SU-DHL-6 (cell line): Measurements from ENCODE around the gene GAL3ST1.

Experiments
- H2AFZ ChIP-seq: fragments of 200-600 bp; sonication (generic); 2 replicates; pipeline ENCODE4 v1.6.1; 2014; ENCODE audit warnings: low read depth, mild to moderate bottlenecking, moderate library complexity, mixed read lengths, antibody characterized with exemption, low read length; ENCODE audit not compliant: severe bottlenecking
- H3F3A ChIP-seq: fragments of 200-600 bp; shearing (Covaris generic); 2 replicates; pipeline ENCODE4 v1.6.0; 2016; ENCODE audit warnings: antibody characterized with exemption, mild to moderate bottlenecking; ENCODE audit not compliant: insufficient read depth
- H3K27ac ChIP-seq: fragments of 200-600 bp; sonication (generic); 2 replicates; pipeline ENCODE4 v1.5.1; 2016; ENCODE audit warnings: low read depth, mild to moderate bottlenecking, low read length, moderate library complexity, mixed read lengths
- H3K27me3 ChIP-seq: fragments of 200-600 bp; sonication (generic), shearing (Covaris generic); 2 replicates; pipeline ENCODE4 v1.6.0; 2014; ENCODE audit warnings: mild to moderate bottlenecking, low read length
- H3K36me3 ChIP-seq: fragments of 200-600 bp; sonication (generic); 2 replicates; pipeline ENCODE4 v1.6.1; 2014; ENCODE audit warnings: mild to moderate bottlenecking, low read length, mixed read lengths
- H3K4me2 ChIP-seq: fragments of 300-600, 200-600 bp; shearing (Covaris generic), sonication (generic); 2 replicates; pipeline ENCODE4 v1.6.0; 2014; ENCODE audit warnings: low read length, low read depth, mild to moderate bottlenecking; ENCODE audit not compliant: poor library complexity, severe bottlenecking
- H3K4me3 ChIP-seq: fragments of 200-600 bp; sonication (generic); 2 replicates; pipeline ENCODE4 v1.5.1; 2014; ENCODE audit warnings: antibody characterized with exemption, low read length, mild to moderate bottlenecking, mixed read lengths; ENCODE audit not compliant: insufficient read depth, poor library complexity, severe bottlenecking
- H3K79me2 ChIP-seq: fragments of 200-600 bp; sonication (generic); 2 replicates; pipeline ENCODE4 v1.6.1; 2014; ENCODE audit warnings: mild to moderate bottlenecking, low read length, moderate library complexity; ENCODE audit not compliant: insufficient read depth
- H3K9ac ChIP-seq: fragments of 200-600 bp; sonication (generic); 2 replicates; pipeline ENCODE4 v1.7.0; 2014; ENCODE audit warnings: mild to moderate bottlenecking, low read length
- H3K9me2 ChIP-seq: fragments of 200-600 bp; sonication (generic); replicated peaks from 2 replicates; pipeline ENCODE4 v1.6.1; 2014; ENCODE audit warnings: low read length; ENCODE audit not compliant: insufficient read depth
- H3K9me3 ChIP-seq: fragments of 200-600 bp; sonication (generic); 2 replicates; pipeline ENCODE4 v1.6.1; 2014; ENCODE audit warnings: low read length, mixed read lengths; ENCODE audit not compliant: insufficient read depth
- H4K20me1 ChIP-seq: fragments of 200-600 bp; sonication (generic); 2 replicates; pipeline ENCODE4 v1.6.1; 2014; ENCODE audit warnings: low read depth, mild to moderate bottlenecking, antibody characterized with exemption, low read length, moderate library complexity, mixed read lengths
- EZH2phosphoT487 ChIP-seq: fragments of 200-600 bp; sonication (generic), shearing (Covaris generic); conservative IDR thresholded peaks from 2 replicates; pipeline ENCODE4 v1.6.1; 2018; ENCODE audit warnings: mild to moderate bottlenecking, antibody characterized with exemption, low read length, moderate library complexity, mixed read lengths
- TF ChIP-seq, protein P1 (sequence below): fragments of 200-600 bp; sonication (generic); IDR thresholded peaks from one replicate; pipeline ENCODE4 v1.5.1; 2017; ENCODE audit warnings: antibody characterized with exemption, mild to moderate bottlenecking, low read length, moderate library complexity; ENCODE audit not compliant: insufficient read depth, poor library complexity, severe bottlenecking

GAL3ST1 gene

DNA sequence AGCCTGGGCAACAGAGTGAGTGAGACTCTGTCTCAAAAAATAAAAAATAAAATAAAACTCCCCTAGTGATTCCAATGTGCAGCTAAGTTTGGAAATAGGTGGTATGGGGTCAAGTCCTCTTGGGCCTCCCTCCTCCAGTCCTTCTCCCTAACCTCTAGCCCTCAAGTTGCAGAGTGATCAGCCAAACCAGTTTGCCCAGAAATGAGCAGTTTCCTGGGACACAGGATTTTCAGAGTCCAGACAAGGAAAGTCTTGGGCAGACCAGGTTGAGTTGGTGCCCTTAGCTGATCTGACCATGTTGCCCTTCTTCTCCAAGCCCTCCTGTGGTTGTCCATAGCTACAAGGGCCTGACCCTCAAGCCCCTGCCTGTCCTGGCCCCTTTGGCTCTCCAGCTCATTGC is 40.4 kb upstream of the GAL3ST1 start:
- no peak for TF ChIP-seq EZH2phosphoT487
- TF ChIP-seq, protein P1, sequence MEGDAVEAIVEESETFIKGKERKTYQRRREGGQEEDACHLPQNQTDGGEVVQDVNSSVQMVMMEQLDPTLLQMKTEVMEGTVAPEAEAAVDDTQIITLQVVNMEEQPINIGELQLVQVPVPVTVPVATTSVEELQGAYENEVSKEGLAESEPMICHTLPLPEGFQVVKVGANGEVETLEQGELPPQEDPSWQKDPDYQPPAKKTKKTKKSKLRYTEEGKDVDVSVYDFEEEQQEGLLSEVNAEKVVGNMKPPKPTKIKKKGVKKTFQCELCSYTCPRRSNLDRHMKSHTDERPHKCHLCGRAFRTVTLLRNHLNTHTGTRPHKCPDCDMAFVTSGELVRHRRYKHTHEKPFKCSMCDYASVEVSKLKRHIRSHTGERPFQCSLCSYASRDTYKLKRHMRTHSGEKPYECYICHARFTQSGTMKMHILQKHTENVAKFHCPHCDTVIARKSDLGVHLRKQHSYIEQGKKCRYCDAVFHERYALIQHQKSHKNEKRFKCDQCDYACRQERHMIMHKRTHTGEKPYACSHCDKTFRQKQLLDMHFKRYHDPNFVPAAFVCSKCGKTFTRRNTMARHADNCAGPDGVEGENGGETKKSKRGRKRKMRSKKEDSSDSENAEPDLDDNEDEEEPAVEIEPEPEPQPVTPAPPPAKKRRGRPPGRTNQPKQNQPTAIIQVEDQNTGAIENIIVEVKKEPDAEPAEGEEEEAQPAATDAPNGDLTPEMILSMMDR: no peak
- no peak overlapping the region for H3K4me3 ChIP-seq
- no peak overlapping the region for H3K27ac ChIP-seq
- H3K27me3 ChIP-seq: no peaks in the 10 kb centered on the region
- H3K9me2 ChIP-seq: no peaks in the 10 kb centered on the region
- no peaks in the 10 kb centered on the region for H3K36me3 ChIP-seq
- H4K20me1 ChIP-seq: no peaks in the 10 kb centered on the region
- no peaks in the 10 kb centered on the region for H3F3A ChIP-seq
- no peak overlapping the region for H3K9ac ChIP-seq
- H3K79me2 ChIP-seq: no peaks in the 10 kb centered on the region
- H3K4me2 ChIP-seq: no peak overlapping the region
- no peaks in the 10 kb centered on the region for H3K9me3 ChIP-seq
- no peak overlapping the region for H2AFZ ChIP-seq

DNA sequence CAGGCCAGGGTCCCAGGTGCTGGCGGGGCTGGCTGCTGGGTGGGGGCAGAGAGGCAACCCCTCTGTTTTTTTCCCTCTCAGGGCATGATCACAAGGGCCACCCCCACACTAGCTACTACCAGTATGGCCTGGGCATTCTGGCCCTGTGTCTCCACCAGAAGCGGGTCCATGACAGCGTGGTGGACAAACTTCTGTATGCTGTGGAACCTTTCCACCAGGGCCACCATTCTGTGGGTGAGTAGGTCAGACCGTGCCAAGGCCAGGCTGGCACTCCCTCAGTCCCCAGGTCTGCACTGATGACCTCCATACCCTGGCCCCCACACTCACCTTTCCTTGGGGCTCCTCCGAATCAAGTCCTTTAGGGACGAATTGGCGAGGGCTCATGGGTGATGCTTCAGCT is 39.8 kb upstream of the GAL3ST1 start:
- H3K27ac ChIP-seq: no peak overlapping the region
- TF ChIP-seq, protein P1: no peak
- TF ChIP-seq EZH2phosphoT487: no peak
- no peaks in the 10 kb centered on the region for H3K9me2 ChIP-seq
- no peaks in the 10 kb centered on the region for H4K20me1 ChIP-seq
- no peaks in the 10 kb centered on the region for H3K27me3 ChIP-seq
- no peaks in the 10 kb centered on the region for H3K36me3 ChIP-seq
- no peaks in the 10 kb centered on the region for H3K9me3 ChIP-seq
- H3K4me2 ChIP-seq: no peak overlapping the region
- no peak overlapping the region for H3K9ac ChIP-seq
- H3F3A ChIP-seq: no peaks in the 10 kb centered on the region
- no peak overlapping the region for H3K4me3 ChIP-seq
- no peak overlapping the region for H2AFZ ChIP-seq
- H3K79me2 ChIP-seq: no peaks in the 10 kb centered on the region

DNA sequence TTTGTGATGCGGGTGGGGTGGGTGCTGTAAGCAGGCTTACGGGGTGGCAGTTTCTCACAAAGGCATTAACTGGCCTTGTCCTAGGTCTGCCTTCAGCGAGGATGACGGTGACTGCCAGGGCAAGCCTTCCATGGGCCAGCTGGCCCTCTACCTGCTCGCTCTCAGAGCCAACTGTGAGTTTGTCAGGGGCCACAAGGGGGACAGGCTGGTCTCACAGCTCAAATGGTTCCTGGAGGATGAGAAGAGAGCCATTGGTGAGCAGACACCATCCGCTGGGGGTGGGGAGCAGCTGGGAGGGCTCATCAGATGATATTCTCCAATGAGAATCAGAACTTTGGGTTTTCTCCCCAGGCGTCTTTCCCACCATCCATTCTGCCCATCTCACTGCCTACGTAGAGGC is 38.3 kb upstream of the GAL3ST1 start:
- Histone ChIP-seq H2AFZ (no peak overlapping the region), H3K36me3 (no peaks in the 10 kb centered on the region), H3K27me3 (no peaks in the 10 kb centered on the region), H3K4me2 (no peak overlapping the region), H4K20me1 (no peaks in the 10 kb centered on the region), H3K27ac (no peak overlapping the region), H3K4me3 (no peak overlapping the region), H3F3A (no peaks in the 10 kb centered on the region), H3K9ac (no peak overlapping the region), H3K9me2 (no peaks in the 10 kb centered on the region), H3K79me2 (no peaks in the 10 kb centered on the region), H3K9me3 (no peaks in the 10 kb centered on the region)
- TF ChIP-seq EZH2phosphoT487: no peak
- TF ChIP-seq, protein P1: no peak

DNA sequence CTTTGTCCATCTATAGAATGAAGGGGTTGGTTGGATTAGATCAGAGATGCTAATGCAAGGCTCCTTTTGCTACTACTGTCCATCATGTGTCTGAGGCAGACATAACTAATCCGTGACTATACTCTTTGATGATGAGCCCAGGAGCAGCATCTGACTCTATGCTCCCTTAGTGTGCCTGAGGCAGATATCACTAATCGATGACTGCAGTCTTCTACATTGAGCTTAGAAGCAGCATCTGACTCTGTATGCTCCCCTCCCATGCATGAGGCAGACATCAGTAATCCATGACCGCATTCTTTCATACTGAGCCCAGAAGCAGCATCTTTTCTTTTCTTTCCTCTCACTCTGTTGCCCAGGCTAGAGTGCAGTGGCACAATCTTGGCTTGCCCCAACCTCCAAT is 36.7 kb upstream of the GAL3ST1 start:
- Histone ChIP-seq H3K9ac (no peak overlapping the region), H3K27ac (no peak overlapping the region), H3F3A (no peaks in the 10 kb centered on the region), H3K9me2 (no peaks in the 10 kb centered on the region), H3K27me3 (no peaks in the 10 kb centered on the region), H3K4me2 (no peak overlapping the region), H3K36me3 (no peaks in the 10 kb centered on the region), H3K79me2 (no peaks in the 10 kb centered on the region), H2AFZ (no peak overlapping the region), H3K9me3 (no peaks in the 10 kb centered on the region), H3K4me3 (no peak overlapping the region), H4K20me1 (no peaks in the 10 kb centered on the region)
- TF ChIP-seq, protein P1: no peak
